ENCODE measurements around the gene KRTAP4-5. TPM values are rescaled to one million over a fixed set of nuclear protein-coding genes. Genes with fewer than 3 reads are reported as not detected.
"Not testable (repeated sequence)": the region's sequence is repeated elsewhere in the genome, so short reads cannot be mapped to it uniquely, and the experiment has no call there.

KRTAP4-5 gene
- total RNA-seq, 1 donor from 2014 or later, result not detected

DNA sequence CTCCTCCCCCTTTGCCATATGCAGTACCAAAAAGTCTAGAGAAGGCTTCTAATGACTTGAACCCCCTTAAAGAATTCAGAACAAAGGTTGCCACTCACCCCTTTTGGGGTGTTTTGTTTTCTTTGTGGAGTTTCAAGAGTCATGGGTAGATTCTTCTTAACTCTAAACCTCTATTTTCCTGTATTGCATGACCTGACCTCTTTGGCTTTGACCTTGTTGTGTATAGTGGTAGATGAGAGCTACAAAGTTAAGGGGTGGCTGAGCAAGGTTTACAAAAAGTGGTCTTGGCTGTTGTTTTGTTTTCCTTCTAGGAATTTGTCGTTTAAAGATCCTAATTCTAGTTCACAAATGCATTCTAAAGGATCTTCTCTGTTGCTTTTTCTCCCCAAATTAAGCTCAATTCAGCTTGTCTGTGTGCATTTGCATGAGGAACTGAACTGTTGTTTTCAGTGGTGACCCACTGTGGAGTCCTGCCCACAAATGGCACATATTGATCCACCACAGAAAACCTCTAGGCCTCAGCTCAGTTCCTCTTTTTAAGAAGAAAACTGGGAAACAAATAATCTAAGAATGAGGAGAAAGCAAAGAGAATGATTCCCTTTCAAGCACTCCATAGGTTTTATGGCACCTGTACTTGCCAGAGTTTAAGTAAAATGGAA is 40.8 kb downstream of the KRTAP4-5 start:
- DNase-seq, result not testable (repeated sequence)

DNA sequence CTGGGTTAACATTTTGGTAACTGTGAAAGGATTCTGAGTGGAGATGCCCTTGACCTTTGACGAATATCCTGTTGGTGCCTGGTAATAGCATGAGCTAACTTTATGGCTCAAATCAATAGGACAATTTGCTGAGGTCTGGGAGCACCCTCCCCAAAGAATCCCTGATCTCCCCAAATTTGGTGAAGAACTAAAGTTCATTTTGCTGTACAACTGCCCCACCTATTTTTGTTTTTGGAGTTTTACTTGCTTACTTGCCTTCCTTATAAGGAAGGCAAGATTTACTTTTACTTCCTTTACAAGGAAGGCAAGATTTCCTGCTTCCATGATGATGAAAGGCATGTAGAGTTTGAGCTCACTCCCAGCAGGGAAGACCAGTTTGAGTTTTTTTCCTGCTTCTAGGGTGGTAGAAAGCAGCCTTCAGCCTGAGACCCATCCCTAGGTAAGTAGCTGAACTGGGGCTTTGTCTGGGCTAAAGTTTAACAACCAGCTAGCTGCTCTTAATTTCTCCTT is 41.6 kb downstream of the KRTAP4-5 start:
- no peak for DNase-seq

DNA sequence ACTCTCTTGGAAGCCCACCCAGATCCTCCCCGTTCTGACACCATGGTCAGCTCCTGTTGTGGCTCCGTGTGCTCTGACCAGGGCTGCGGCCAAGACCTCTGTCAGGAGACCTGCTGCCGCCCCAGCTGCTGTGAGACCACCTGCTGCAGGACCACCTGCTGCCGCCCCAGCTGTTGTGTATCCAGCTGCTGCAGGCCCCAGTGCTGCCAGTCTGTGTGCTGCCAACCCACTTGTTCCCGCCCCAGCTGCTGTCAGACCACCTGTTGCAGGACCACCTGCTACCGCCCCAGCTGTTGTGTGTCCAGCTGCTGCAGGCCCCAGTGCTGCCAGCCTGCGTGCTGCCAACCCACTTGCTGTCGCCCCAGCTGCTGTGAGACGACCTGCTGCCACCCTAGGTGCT is 44.3 kb downstream of the KRTAP4-5 start, which contains the start of gene KRTAP4-9:
TSS of gene KRTAP4-9 (plus strand) at position 43 of the 400 bp plus-strand sequence. CDS start at position 43, 0 bp downstream.
- DNase-seq, result not testable (repeated sequence)

DNA sequence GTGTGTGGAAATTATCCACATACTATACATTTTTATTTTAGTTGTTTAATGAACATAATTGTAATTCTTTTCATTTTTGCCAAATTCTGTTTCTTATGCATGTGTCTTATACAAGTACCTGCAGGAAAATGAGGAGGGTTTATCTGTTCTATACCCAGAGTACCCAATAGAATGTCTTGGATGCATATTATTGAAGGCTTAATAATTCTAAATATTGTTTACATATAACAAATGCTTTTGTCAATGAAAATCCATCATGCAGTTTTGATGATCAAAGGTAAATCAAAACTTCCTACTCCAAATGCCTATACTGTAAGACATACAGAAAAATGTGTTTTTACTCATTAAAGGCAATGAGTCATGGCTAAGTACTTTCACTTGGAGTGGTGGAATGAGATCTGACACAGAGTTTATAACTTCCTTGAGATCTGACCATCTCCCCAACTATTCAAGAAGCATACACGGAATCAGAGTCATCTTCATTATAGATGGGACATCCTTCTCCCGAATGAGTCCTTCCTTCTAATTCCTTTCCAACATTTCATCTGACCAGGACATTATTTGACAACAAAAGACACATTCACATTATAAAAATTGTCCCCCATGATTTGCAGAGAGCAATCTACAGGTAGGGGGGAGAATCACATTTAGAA is 45.1 kb downstream of the KRTAP4-5 start:
- DNase-seq, result not testable (repeated sequence)

DNA sequence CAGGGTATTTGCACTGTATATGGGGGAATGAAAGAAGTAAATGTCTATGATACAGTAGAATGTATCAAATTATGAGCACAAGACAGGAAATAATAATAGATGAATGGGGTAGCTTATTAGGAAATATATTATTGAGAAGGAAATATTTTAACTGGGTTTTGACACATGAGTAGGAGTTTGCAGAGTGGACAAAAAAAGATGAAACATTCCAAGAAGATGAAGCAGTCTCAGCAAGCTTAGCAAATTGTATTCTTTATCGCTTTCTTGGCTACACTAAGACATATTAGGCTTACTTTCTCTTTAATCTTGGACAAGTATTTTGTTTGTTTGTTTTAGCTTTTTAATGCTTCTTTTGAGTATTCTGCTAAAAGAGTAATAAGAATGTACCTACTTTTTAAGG is 45.7 kb downstream of the KRTAP4-5 start:
- no peak for DNase-seq

DNA sequence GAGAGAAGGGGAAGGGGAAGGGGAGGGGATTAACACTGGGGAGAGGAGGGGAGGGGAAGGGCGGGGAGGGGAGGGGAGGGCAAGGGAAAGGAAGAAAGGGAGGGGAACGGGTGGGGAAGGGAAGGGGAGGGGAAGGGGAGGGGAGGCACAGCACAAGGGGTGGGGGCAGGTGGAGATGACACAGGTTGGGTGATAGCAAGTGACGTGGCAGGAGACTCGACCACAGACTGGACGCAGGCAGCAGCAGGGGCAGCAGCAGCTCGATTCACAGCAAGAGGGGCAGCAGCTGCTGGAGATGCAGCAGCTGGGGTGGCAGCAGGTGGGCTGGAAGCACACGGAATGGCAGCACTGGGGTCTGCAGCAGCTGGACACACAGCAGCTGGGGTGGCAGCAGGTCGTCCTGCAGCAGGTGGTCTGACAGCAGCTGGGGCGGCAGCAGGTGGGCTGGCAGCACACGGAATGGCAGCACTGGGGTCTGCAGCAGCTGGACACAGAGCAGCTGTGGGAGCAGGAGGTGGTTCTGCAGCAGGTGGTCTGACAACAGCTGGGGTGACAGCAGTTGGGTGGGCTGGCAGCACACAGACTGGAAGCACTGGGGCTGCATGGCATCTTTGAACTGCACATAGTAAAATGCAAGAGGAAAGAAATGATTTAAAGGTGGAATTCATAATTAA is 47.9 kb downstream of the KRTAP4-5 start, which contains the start of gene KRTAP4-16:
TSS of gene KRTAP4-16 (minus strand) at position 624 of the 674 bp plus-strand sequence. CDS start at position 624, 0 bp downstream.
- no peak for DNase-seq

DNA sequence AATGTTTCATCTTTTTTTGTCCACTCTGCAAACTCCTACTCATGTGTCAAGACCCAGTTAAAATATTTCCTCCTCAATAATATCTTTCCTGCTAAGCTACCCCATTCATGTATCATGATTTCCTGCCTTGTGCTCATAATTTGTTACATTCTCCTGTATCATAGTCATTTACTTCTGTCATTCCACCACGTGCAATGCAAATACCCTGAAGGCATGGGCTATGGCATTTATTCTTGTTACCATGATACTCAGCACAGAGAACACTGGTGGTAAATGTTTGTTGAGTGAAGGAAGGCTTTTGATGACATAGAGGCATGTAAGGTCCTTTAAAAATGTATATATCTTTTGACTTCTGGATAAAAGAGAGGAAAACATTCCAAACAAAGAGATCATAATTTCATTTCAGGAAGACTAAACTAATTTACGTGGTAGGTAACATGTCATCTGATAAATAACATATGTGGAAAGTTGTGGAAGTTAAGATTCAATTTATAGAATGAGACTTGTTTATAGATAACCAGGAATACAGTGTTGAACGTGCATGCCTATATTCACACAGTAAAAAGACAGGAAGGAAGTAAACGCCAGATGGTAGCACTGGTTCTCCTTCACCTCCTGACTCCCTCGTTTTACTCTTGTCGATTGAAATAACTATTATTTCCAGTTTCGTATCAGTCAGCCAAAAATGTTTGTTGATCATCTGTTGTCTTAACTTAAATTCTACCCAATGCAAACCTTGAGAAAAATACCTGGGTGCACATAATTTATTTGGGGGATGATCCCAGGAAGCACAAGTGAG is 49.7 kb downstream of the KRTAP4-5 start:
- DNase-seq, result peak; percentile 41

Small RNA genes within 50 kb of the gene (small RNA-seq; reads per million reads assigned to genes)
- gene KRTAP4-17P (ENCODE audit: low replicate concordance), result not detected

Other genes starting within 250 kb of the KRTAP4-5 start
- gene KRT23, start 212.2 kb downstream of the KRTAP4-5 start, total RNA-seq, result 26.3 TPM
- gene KRT39, start 182.9 kb downstream of the KRTAP4-5 start, total RNA-seq, result 1.8 TPM
- gene KRT40, start 165.5 kb downstream of the KRTAP4-5 start, total RNA-seq, result 7.7 TPM
- gene KRTAP3-3, start 155.7 kb downstream of the KRTAP4-5 start, total RNA-seq, result not detected
- not detected for gene KRTAP3-2, start 149.9 kb downstream of the KRTAP4-5 start, total RNA-seq
- not detected for gene KRTAP3-1, start 140.7 kb downstream of the KRTAP4-5 start, total RNA-seq
- not detected for gene KRTAP1-5, start 122.6 kb downstream of the KRTAP4-5 start, total RNA-seq
- not detected for gene KRTAP1-4, start 119.6 kb downstream of the KRTAP4-5 start, total RNA-seq
- not detected for gene KRTAP1-3, start 115.0 kb downstream of the KRTAP4-5 start, total RNA-seq
- gene KRTAP1-1, start 108.4 kb downstream of the KRTAP4-5 start, total RNA-seq, result not detected
- gene KRTAP2-1, start 102.5 kb downstream of the KRTAP4-5 start, total RNA-seq, result not detected
- not detected for gene KRTAP2-2, start 94.6 kb downstream of the KRTAP4-5 start, total RNA-seq
- not detected for gene KRTAP2-3, start 89.7 kb downstream of the KRTAP4-5 start, total RNA-seq
- not detected for gene KRTAP2-4, start 83.9 kb downstream of the KRTAP4-5 start, total RNA-seq
- not detected for gene KRTAP4-7, start 65.7 kb downstream of the KRTAP4-5 start, total RNA-seq
- gene KRTAP4-8, start 51.7 kb downstream of the KRTAP4-5 start, total RNA-seq, result not detected
- gene KRTAP4-16, start 47.6 kb downstream of the KRTAP4-5 start, total RNA-seq, result not detected
- not detected for gene KRTAP4-9, start 44.4 kb downstream of the KRTAP4-5 start, total RNA-seq
- gene KRTAP4-11, start 31.5 kb downstream of the KRTAP4-5 start, total RNA-seq, result not detected
- not detected for gene KRTAP4-12, start 25.6 kb downstream of the KRTAP4-5 start, total RNA-seq
- not detected for gene KRTAP4-6, start 9.3 kb downstream of the KRTAP4-5 start, total RNA-seq
- not detected for gene KRTAP4-4, start 10.9 kb upstream of the KRTAP4-5 start, total RNA-seq
- gene KRTAP4-3, start 18.4 kb upstream of the KRTAP4-5 start, total RNA-seq, result not detected
- not detected for gene KRTAP4-2, start 28.4 kb upstream of the KRTAP4-5 start, total RNA-seq
- gene KRTAP4-1, start 35.1 kb upstream of the KRTAP4-5 start, total RNA-seq, result not detected
- gene KRTAP9-1, start 40.1 kb upstream of the KRTAP4-5 start, total RNA-seq, result not detected
- not detected for gene KRTAP9-2, start 76.8 kb upstream of the KRTAP4-5 start, total RNA-seq
- gene KRTAP9-3, start 82.6 kb upstream of the KRTAP4-5 start, total RNA-seq, result not detected
- gene KRTAP9-8, start 88.2 kb upstream of the KRTAP4-5 start, total RNA-seq, result not detected
- not detected for gene KRTAP9-4, start 99.9 kb upstream of the KRTAP4-5 start, total RNA-seq
- not detected for gene KRTAP9-9, start 105.6 kb upstream of the KRTAP4-5 start, total RNA-seq
- not detected for gene KRTAP9-6, start 115.6 kb upstream of the KRTAP4-5 start, total RNA-seq
- not detected for gene KRTAP9-7, start 125.9 kb upstream of the KRTAP4-5 start, total RNA-seq
- gene KRTAP29-1, start 153.0 kb upstream of the KRTAP4-5 start, total RNA-seq, result not detected
- gene KRTAP16-1, start 159.5 kb upstream of the KRTAP4-5 start, total RNA-seq, result not detected
- 1.0 TPM for gene KRTAP17-1, start 165.9 kb upstream of the KRTAP4-5 start, total RNA-seq
- not detected for gene KRT33A, start 201.0 kb upstream of the KRTAP4-5 start, total RNA-seq
- gene KRT33B, start 220.0 kb upstream of the KRTAP4-5 start, total RNA-seq, result 0.21 TPM
- 0.51 TPM for gene KRT34, start 232.5 kb upstream of the KRTAP4-5 start, total RNA-seq
- 6.1 TPM for gene KRT31, start 247.8 kb upstream of the KRTAP4-5 start, total RNA-seq